GM12875 (cell line): ENCODE data around the gene DACH2.

Source experiments
- H3K4me3 ChIP-seq: one replicate; pipeline ENCODE4 v1.5.1; 2011; ENCODE audit warnings: low read depth, low read length, control low read depth
- CTCF ChIP-seq: IDR thresholded peaks from 2 replicates; pipeline ENCODE4 v1.5.1; 2011; ENCODE audit warnings: low read depth, mild to moderate bottlenecking, control low read depth, inconsistent platforms, low read length, moderate library complexity, borderline replicate concordance; ENCODE audit not compliant: insufficient read depth

DACH2 gene

GRCh38 chrX:86436116-86436515, 287.9 kb downstream of the DACH2 start:
- H3K4me3 ChIP-seq, result no peak overlapping the region
- TF ChIP-seq CTCF, result no peak

GRCh38 chrX:86455495-86455894, 307.2 kb downstream of the DACH2 start:
- no peak overlapping the region for H3K4me3 ChIP-seq
- TF ChIP-seq CTCF, result no peak

GRCh38 chrX:86460760-86461159, 312.5 kb downstream of the DACH2 start:
- no peak overlapping the region for H3K4me3 ChIP-seq
- TF ChIP-seq CTCF, result no peak

GRCh38 chrX:86504297-86504696, 356.0 kb downstream of the DACH2 start:
- TF ChIP-seq CTCF, result no peak
- no peak overlapping the region for H3K4me3 ChIP-seq

- H3K4me3 ChIP-seq, result no peak overlapping the region
- no peak for TF ChIP-seq CTCF
These were observed 359.1 kb downstream of the DACH2 start for GRCh38 chrX:86507331-86507730.

- no peak for TF ChIP-seq CTCF
- H3K4me3 ChIP-seq, result no peak overlapping the region
These were observed 431.5 kb downstream of the DACH2 start for GRCh38 chrX:86579777-86580176.

GRCh38 chrX:86604607-86605006, 456.4 kb downstream of the DACH2 start:
- no peak for TF ChIP-seq CTCF

More at GRCh38 chrX:86604607-86605006, 456.4 kb downstream of the DACH2 start:
- no peak overlapping the region for H3K4me3 ChIP-seq
